Superior temporal gyrus (tissue), 1 donor: ENCODE results near the gene ZNF518B.
"Not testable (repeated sequence)": the region's sequence is repeated elsewhere in the genome, so short reads cannot be mapped to it uniquely, and the experiment has no call there.

Source experiments
- DNase-seq: peaks from one replicate; pipeline ENCODE4 v3.0.0-alpha.2; 2016; ENCODE audit errors: extremely low spot score

Gene ZNF518B

GRCh38 chr4:10456260-10456594 lies 999 bp downstream of the ZNF518B start:
- DNase-seq = no peak

GRCh38 chr4:10455133-10455532 lies 2.1 kb downstream of the ZNF518B start:
- DNase-seq = no peak

- DNase-seq = no peak
These were observed 2.5 kb downstream of the ZNF518B start for GRCh38 chr4:10454726-10455125.

GRCh38 chr4:10454121-10454520 lies 3.1 kb downstream of the ZNF518B start:
- no peak for DNase-seq

GRCh38 chr4:10448991-10449390 lies 8.2 kb downstream of the ZNF518B start:
- DNase-seq = no peak

GRCh38 chr4:10442976-10443375 lies 14.2 kb downstream of the ZNF518B start:
- DNase-seq = no peak

GRCh38 chr4:10441512-10441911 lies 15.7 kb downstream of the ZNF518B start:
- no peak for DNase-seq

GRCh38 chr4:10438924-10439323 lies 18.3 kb downstream of the ZNF518B start:
- no peak for DNase-seq

GRCh38 chr4:10437735-10438134 lies 19.5 kb downstream of the ZNF518B start:
- no peak for DNase-seq

GRCh38 chr4:10427680-10428079 lies 29.5 kb downstream of the ZNF518B start:
- not testable (repeated sequence) for DNase-seq

GRCh38 chr4:10421344-10422055 lies 35.7 kb downstream of the ZNF518B start:
- no peak for DNase-seq

GRCh38 chr4:10417740-10418139 lies 39.5 kb downstream of the ZNF518B start:
- DNase-seq = no peak

GRCh38 chr4:10416441-10416840 lies 40.8 kb downstream of the ZNF518B start:
- no peak for DNase-seq

GRCh38 chr4:10413177-10413576 lies 44.0 kb downstream of the ZNF518B start:
- no peak for DNase-seq

- no peak for DNase-seq
These were observed 51.6 kb downstream of the ZNF518B start for GRCh38 chr4:10405672-10406071.

GRCh38 chr4:10403633-10404445 lies 53.4 kb downstream of the ZNF518B start:
- peak; percentile 90 for DNase-seq

GRCh38 chr4:10395971-10396580 lies 61.1 kb downstream of the ZNF518B start:
- no peak for DNase-seq
